ENCODE results near the gene LYAR.
A peak's percentile ranks its signal among the peaks of the same experiment; 100 is the strongest.
"Not testable (repeated sequence)": the region's sequence is repeated elsewhere in the genome, so short reads cannot be mapped to it uniquely, and the experiment has no call there.

Gene LYAR

GRCh38 chr4:4249866-4250265, 40.1 kb downstream of the LYAR start:
- H3K9ac ChIP-seq (ENCODE audit: low read depth, low read length, poor library complexity, severe bottlenecking): no peak overlapping the region
- no peaks in the 10 kb centered on the region for H3K36me3 ChIP-seq (ENCODE audit: insufficient read depth, low read length)
- H3K4me2 ChIP-seq (ENCODE audit: low read depth, low read length, poor library complexity, severe bottlenecking): no peak overlapping the region
- H3K27me3 ChIP-seq (ENCODE audit: insufficient read depth, low read length, poor library complexity, severe bottlenecking): no peaks in the 10 kb centered on the region
- H2AFZ ChIP-seq (ENCODE audit: low read length): no peak overlapping the region
- H3K4me3 ChIP-seq (ENCODE audit: low read length, poor library complexity, severe bottlenecking): no peak overlapping the region
- no peaks in the 10 kb centered on the region for H3F3A ChIP-seq (ENCODE audit: low read depth)
- TF ChIP-seq EZH2phosphoT487 (IDR thresholded peaks at IDR 0.05; ENCODE audit: borderline replicate concordance) (no peak), CTCF (conservative IDR thresholded peaks at IDR 0.05; ENCODE audit: low read length) (no peak)
- H3K9me2 ChIP-seq (replicated peaks; ENCODE audit: low read depth, low read length): no peaks in the 10 kb centered on the region
- peaks cover 21% of the 10 kb centered on the region for H3K4me1 ChIP-seq (ENCODE audit: insufficient read depth, low read length, poor library complexity, severe bottlenecking)
- peaks cover 31% of the 10 kb centered on the region for H3K79me2 ChIP-seq (ENCODE audit: insufficient read depth, low read length)
- no peaks in the 10 kb centered on the region for H4K20me1 ChIP-seq (ENCODE audit: insufficient read depth, low read length, poor library complexity, severe bottlenecking)
- no peaks in the 10 kb centered on the region for H3K9me3 ChIP-seq (ENCODE audit: insufficient read depth, low read depth, low read length)

- H3K36me3 ChIP-seq (ENCODE audit: insufficient read depth, low read length); H4K20me1 ChIP-seq (ENCODE audit: insufficient read depth, low read length, poor library complexity, severe bottlenecking); H2AFZ ChIP-seq (ENCODE audit: low read length); H3K9me2 ChIP-seq (replicated peaks; ENCODE audit: low read depth, low read length); H3F3A ChIP-seq (ENCODE audit: low read depth); H3K9me3 ChIP-seq (ENCODE audit: insufficient read depth, low read depth, low read length); H3K27me3 ChIP-seq (ENCODE audit: insufficient read depth, low read length, poor library complexity, severe bottlenecking): not testable (repeated sequence)
- H3K79me2 ChIP-seq (ENCODE audit: insufficient read depth, low read length): peaks cover 31% of the 10 kb centered on the region
- peak overlapping the region; percentile 93 for H3K4me2 ChIP-seq (ENCODE audit: low read depth, low read length, poor library complexity, severe bottlenecking)
- peaks cover 21% of the 10 kb centered on the region for H3K4me1 ChIP-seq (ENCODE audit: insufficient read depth, low read length, poor library complexity, severe bottlenecking)
- peak overlapping the region; percentile 94 for H3K4me3 ChIP-seq (ENCODE audit: low read length, poor library complexity, severe bottlenecking)
- peak overlapping the region; percentile 95 for H3K9ac ChIP-seq (ENCODE audit: low read depth, low read length, poor library complexity, severe bottlenecking)
These were observed 40.6 kb downstream of the LYAR start for GRCh38 chr4:4249342-4249741.

GRCh38 chr4:4248885-4249203, 41.1 kb downstream of the LYAR start:
- peaks cover 31% of the 10 kb centered on the region for H3K79me2 ChIP-seq (ENCODE audit: insufficient read depth, low read length)
- no peaks in the 10 kb centered on the region for H3K9me3 ChIP-seq (ENCODE audit: insufficient read depth, low read depth, low read length)
- TF ChIP-seq EZH2phosphoT487 (IDR thresholded peaks at IDR 0.05; ENCODE audit: borderline replicate concordance): no peak
- no peak for TF ChIP-seq CTCF (conservative IDR thresholded peaks at IDR 0.05; ENCODE audit: low read length)
- no peaks in the 10 kb centered on the region; the same call in 1 of the 2 replicates for H3K36me3 ChIP-seq (ENCODE audit: insufficient read depth, low read length)
- H3K9ac ChIP-seq (ENCODE audit: low read depth, low read length, poor library complexity, severe bottlenecking): peak overlapping the region; percentile 95
- no peaks in the 10 kb centered on the region for H3K27me3 ChIP-seq (ENCODE audit: insufficient read depth, low read length, poor library complexity, severe bottlenecking)
- peak overlapping the region; percentile 94 for H3K4me3 ChIP-seq (ENCODE audit: low read length, poor library complexity, severe bottlenecking)
- H4K20me1 ChIP-seq (ENCODE audit: insufficient read depth, low read length, poor library complexity, severe bottlenecking): no peaks in the 10 kb centered on the region
- no peaks in the 10 kb centered on the region for H3F3A ChIP-seq (ENCODE audit: low read depth)
- peaks cover 21% of the 10 kb centered on the region for H3K4me1 ChIP-seq (ENCODE audit: insufficient read depth, low read length, poor library complexity, severe bottlenecking)
- no peaks in the 10 kb centered on the region for H3K9me2 ChIP-seq (replicated peaks; ENCODE audit: low read depth, low read length)
- H2AFZ ChIP-seq (ENCODE audit: low read length): peak overlapping the region; percentile 92; the same call in 1 of the 2 replicates
- peak overlapping the region; percentile 93 for H3K4me2 ChIP-seq (ENCODE audit: low read depth, low read length, poor library complexity, severe bottlenecking)

GRCh38 chr4:4248029-4248884, 41.7 kb downstream of the LYAR start, which contains the start of gene TMEM128:
Gene TMEM128, minus strand, starts transcription at chr4:4248223. Its CDS starts 21 bp downstream, at chr4:4248202.
- Histone ChIP-seq H3K9ac (ENCODE audit: low read depth, low read length, poor library complexity, severe bottlenecking) (peak within 1 kb of the TSS; percentile 95), H3K79me2 (ENCODE audit: insufficient read depth, low read length) (peaks cover 31% of the 10 kb centered on the region), H3K9me2 (replicated peaks; ENCODE audit: low read depth, low read length) (no peaks in the 10 kb centered on the region), H2AFZ (ENCODE audit: low read length) (peak within 1 kb of the TSS; percentile 92), H3K4me3 (ENCODE audit: low read length, poor library complexity, severe bottlenecking) (peak within 1 kb of the TSS; percentile 94), H4K20me1 (ENCODE audit: insufficient read depth, low read length, poor library complexity, severe bottlenecking) (no peaks in the 10 kb centered on the region), H3K9me3 (ENCODE audit: insufficient read depth, low read depth, low read length) (no peaks in the 10 kb centered on the region), H3K4me2 (ENCODE audit: low read depth, low read length, poor library complexity, severe bottlenecking) (peak within 1 kb of the TSS; percentile 93), H3K27me3 (ENCODE audit: insufficient read depth, low read length, poor library complexity, severe bottlenecking) (no peaks in the 10 kb centered on the region), H3K4me1 (ENCODE audit: insufficient read depth, low read length, poor library complexity, severe bottlenecking) (peaks cover 21% of the 10 kb centered on the region), H3K36me3 (ENCODE audit: insufficient read depth, low read length) (no peaks in the 10 kb centered on the region; the same call in 1 of the 2 replicates), H3F3A (ENCODE audit: low read depth) (no peaks in the 10 kb centered on the region)
- TF ChIP-seq CTCF (conservative IDR thresholded peaks at IDR 0.05; ENCODE audit: low read length): peak; percentile 26; the same call in 1 of the 2 replicates
- TF ChIP-seq EZH2phosphoT487 (IDR thresholded peaks at IDR 0.05; ENCODE audit: borderline replicate concordance): no peak
